GM12878 (cell line): Measurements from ENCODE around the gene PITPNM3.

Source experiments
- CTCF ChIP-seq, 3 experiments: IDR thresholded peaks in 2 of 3; conservative IDR thresholded peaks in 1 of 3; 2 replicates each; pipeline ENCODE4 v1.5.1; 2011; ENCODE audit warnings: low read depth in 3 of 3, low read length in 3 of 3, mild to moderate bottlenecking in 3 of 3, control low read depth in 2 of 3, moderate library complexity in 2 of 3, inconsistent platforms in 1 of 3, mixed read lengths in 1 of 3; ENCODE audit not compliant: control insufficient read depth in 2 of 3, insufficient read depth in 1 of 3; ENCODE audit errors: extremely low read depth in 1 of 3
- POLR2AphosphoS5 ChIP-seq: IDR thresholded peaks from 2 replicates; pipeline ENCODE4 v1.6.1; 2011; ENCODE audit warnings: mild to moderate bottlenecking, low read length, inconsistent platforms
- SP1 ChIP-seq: IDR thresholded peaks from one replicate; pipeline ENCODE4 v1.6.1; 2011; ENCODE audit warnings: low read depth, low read length
- SUZ12 ChIP-seq: fragments of 200-600 bp; sonication (generic); IDR thresholded peaks from one replicate; pipeline ENCODE4 v1.6.1; 2018; ENCODE audit warnings: antibody characterized with exemption, mild to moderate bottlenecking; ENCODE audit not compliant: unreplicated experiment
- ZNF207 ChIP-seq: fragments of 450-650 bp; IDR thresholded peaks from 2 replicates; pipeline ENCODE4 v1.6.1; 2014; ENCODE audit warnings: antibody characterized with exemption, mild to moderate bottlenecking, borderline replicate concordance

- TF ChIP-seq SUZ12 (no peak), CTCF (IDR thresholded peaks at IDR 0.05 in 2 of 3, conservative IDR thresholded peaks at IDR 0.05 in 1 of 3; ENCODE audit: control insufficient read depth in 2 of 3, extremely low read depth in 1 of 3, insufficient read depth in 1 of 3, low read depth in 3 of 3, low read length in 3 of 3) (no peak), ZNF207 (no peak), POLR2AphosphoS5 (no peak), SP1 (no peak)
Observed at GRCh38 chr17:6531575-6531974, 24.8 kb downstream of the PITPNM3 start.
